GM19099 (cell line): ENCODE data around the gene MYLK2.

Experiments
- POLR2A ChIP-seq: IDR thresholded peaks from 3 replicates; pipeline ENCODE4 v1.6.1; 2011; ENCODE audit warnings: low read depth; ENCODE audit not compliant: insufficient read length; ENCODE audit errors: extremely low read depth

MYLK2 gene

DNA sequence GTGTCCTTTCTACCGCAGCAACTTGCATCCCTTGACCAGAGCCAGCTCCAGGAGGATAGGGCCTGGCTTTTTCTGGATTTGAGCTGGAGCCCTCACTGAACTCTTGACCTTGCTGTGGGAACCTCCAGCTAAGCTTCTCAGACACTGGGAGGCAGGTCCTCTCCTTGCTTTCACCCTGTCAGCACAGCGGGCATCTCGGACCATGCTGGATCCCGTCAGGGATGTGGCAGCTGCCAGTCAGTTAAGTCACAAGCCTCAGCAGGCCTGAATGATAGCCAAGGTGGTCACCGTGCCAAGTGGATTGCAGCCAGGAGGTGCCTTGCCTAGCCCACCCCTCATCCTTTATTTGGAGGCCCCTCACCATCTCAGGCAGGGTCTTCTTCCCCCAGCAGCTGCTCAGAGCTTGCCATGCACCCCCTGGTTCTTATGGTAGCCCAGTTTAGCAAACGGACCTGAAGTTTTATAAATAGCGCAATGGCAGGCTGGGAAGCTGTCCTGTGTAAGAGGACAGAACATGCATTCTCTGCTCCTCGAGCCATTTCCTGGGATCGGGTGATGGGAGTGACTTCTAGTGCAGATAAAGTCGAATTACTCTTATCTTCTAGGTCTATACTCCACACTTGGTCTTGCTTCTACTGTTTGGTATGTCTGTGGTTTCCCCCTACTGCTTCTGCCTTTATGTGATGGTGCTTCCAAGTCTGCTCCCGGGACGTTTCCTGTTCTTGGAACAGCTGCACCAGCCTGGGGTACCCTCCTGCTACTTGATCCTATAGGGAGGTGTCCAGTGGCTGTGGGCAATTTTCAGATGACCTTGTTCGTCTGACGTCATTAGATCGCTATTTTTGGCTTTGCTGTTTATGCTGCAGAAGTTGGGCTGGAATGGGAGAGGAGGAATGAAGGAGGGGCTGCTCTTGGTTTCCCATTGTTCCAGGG lies 7.1 kb upstream of the MYLK2 start:
- TF ChIP-seq POLR2A, result no peak

- TF ChIP-seq POLR2A, result no peak
These were observed 5.5 kb upstream of the MYLK2 start for GRCh38 chr20:31813611-31814010.

DNA sequence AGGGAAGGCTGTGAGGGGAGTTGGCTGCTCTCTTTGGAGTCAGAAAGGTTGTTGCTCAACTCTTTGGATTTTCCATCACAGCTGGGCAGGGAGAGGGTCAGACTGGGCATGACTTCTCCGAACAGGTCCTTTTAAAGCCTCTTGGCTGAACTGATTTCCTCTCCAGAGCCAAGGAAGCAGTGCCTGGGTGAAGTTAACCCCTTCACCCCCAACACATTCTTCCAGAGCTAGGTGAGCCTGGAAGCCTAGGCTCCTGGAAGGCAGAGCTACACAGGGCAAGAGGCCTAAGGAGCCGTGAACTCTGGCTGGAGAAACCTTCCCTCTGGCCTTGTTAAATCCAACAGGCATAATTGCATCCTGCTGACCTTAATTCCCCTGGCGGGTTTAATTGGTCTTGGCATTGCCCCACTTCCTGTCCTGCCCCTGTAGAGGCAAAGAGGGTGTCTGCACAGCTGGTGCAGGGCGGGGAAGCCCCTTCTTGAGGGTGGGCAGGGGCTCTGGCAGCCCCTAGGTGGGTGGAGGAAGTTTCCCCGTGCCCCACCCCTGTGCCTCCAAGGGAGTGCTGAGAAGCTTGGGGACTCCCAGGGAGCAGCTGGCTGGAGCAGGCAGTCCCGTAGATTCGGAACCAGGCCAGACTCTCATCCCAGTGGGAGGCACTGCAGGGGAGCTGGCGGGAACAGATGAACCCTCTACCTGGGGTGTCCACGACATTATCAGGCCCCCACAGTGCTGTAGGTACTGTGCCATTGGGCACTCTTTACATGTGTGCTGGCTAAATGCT lies 3.6 kb upstream of the MYLK2 start:
- no peak for TF ChIP-seq POLR2A

DNA sequence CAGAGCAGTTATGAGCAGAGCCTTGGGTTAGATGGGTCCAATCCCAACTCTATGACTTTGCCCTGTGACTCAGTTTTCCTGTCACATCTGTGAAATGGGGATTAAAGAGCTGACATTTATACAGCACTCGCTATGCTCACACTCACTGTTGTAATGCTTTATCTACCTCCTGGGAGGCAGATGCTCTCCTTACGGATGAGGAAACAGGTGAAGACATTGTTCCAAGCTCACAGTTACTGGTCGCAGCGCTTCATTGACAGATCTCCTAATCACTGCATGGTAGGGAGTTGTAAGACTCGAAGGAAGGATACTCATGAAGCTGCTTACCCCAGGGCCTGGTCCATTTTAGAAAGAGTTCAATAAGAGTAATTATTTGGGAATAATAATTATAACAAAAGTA lies 2.9 kb upstream of the MYLK2 start:
- no peak for TF ChIP-seq POLR2A

DNA sequence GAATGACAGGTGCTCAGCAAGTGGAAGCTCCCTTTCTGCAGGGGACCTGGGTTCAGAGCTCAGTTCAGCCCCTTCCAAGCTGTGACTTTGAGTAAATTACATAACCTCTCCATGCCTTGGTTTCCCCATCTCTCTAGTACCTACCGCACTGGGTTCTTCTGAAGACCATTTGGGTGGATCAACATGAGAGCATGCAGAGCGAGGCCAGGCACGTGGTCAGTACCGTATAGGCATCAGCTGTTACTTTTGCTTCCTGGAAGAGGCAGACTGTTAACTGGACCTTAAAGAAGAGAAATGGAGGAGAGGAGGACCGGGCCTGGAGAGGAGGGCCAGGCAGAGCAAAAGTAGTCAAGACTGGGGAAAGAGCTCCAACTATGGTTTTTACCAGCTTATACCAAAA lies 1.7 kb upstream of the MYLK2 start:
- no peak for TF ChIP-seq POLR2A

- no peak for TF ChIP-seq POLR2A
These were observed 714 bp upstream of the MYLK2 start for GRCh38 chr20:31818376-31818908.

- TF ChIP-seq POLR2A, result no peak
These were observed 1.1 kb downstream of the MYLK2 start for GRCh38 chr20:31820228-31820627.

- no peak for TF ChIP-seq POLR2A
These were observed 2.3 kb downstream of the MYLK2 start for GRCh38 chr20:31821427-31821826.

GRCh38 chr20:31822421-31823330 lies 3.5 kb downstream of the MYLK2 start:
- TF ChIP-seq POLR2A, result no peak

- no peak for TF ChIP-seq POLR2A
These were observed 4.4 kb downstream of the MYLK2 start for GRCh38 chr20:31823360-31824124.

DNA sequence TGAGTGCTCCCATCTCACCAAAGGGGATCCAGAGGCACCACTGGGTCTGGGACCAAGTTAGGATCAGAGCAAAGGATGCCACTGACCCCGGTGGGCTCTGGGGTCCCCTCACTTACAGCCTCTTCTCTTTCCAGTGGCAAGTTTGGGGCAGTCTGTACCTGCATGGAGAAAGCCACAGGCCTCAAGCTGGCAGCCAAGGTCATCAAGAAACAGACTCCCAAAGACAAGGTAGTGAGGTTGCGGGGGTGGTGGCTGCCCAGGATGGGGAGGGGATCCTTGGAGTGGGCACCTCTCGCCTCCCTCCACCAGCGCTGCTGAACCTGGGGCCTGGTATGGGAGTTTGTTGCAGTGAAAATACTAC lies 4.9 kb downstream of the MYLK2 start:
- TF ChIP-seq POLR2A, result no peak

- TF ChIP-seq POLR2A, result no peak
These were observed 5.6 kb downstream of the MYLK2 start for GRCh38 chr20:31824554-31825313.

DNA sequence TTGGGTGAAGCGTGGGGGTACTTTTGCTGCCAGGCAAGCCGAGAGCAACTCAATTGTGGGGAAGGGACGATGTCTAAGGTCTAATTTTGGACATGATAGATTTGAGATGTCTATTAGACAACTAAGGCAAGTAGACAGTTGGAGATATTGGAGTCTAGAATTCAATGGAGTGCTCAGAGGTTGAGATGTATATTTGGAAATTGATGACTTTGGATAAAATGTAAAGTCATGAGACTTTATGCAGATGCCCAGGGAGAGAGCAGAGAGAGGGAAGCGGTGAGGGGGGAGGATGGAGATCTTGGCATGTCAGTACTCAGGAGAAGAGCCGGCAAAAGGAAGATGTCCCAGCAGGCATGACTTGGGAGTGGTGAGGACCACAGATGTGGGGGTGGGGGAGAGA lies 6.9 kb downstream of the MYLK2 start:
- no peak for TF ChIP-seq POLR2A

GRCh38 chr20:31827059-31827458 lies 7.9 kb downstream of the MYLK2 start:
- TF ChIP-seq POLR2A, result no peak

GRCh38 chr20:31829731-31830130 lies 10.6 kb downstream of the MYLK2 start:
- no peak for TF ChIP-seq POLR2A
